HG03025 (cell line): ENCODE data around the gene FBP1.
"Not testable (repeated sequence)": the region's sequence is repeated elsewhere in the genome, so short reads cannot be mapped to it uniquely, and the experiment has no call there.

Experiments used
- ATAC-seq: cut with Tn5 transposase; IDR thresholded peaks from one replicate; pipeline ENCODE4 v1.9.1; 2021; ENCODE audit warnings: mild to moderate bottlenecking, moderate library complexity; ENCODE audit not compliant: unreplicated experiment, low FRiP score

FBP1 gene

DNA sequence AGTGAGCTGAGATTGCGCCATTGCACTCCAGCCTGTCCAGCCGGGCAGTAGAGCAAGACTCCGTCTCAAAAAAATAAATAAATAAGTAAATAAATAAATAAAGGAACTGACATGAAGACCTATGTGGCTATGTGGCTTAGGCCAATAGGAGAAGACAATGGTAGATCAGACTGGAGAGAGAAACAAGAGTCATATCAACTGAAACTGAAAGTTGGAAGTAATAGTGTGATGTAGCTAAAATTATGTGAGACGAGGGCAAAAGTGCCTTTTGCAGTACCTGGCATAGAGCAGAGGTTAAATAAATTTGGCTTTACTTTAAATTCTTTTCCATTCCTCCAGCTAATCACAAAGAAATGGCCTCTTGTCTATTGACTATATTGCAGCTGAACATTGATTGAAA is 53.0 kb downstream of the FBP1 start:
- no peak for ATAC-seq

DNA sequence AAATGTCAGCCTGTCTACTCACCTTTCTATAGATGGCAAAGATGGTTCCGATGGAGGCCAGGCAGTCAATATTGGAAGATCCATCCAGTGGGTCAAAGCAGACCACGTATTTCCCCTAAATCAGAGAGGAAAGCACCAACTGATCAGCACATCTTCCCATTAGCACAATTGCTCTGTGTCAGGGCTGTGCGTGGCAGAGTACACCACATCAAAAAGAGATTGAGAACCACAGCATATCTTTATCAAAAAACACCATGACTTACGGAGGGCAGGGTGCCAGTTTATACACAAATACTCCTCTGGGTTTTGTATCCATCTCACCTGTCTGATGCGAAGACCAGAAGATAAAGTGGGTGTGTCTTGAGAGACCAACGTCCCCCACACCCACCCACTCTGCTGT is 54.8 kb downstream of the FBP1 start:
- no peak for ATAC-seq

DNA sequence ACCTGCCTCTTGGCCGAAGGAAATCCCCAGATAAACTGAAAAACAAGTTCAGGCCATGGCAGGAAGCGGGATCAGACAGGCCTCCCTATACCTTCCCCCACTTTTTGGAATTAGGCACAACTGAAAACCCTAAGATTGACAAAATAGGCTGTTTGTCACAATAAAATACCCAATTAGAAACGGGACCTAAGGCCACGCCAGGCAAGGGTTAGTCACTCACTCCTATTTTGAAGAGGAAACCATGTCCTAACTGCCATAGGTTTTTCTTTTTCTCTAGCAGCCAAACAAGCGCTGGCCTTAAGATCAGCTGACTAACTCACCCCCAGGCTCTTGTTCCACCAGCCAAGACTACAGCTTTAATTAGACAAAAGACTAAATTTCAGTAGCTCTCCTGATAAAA is 57.6 kb downstream of the FBP1 start:
- ATAC-seq = no peak

DNA sequence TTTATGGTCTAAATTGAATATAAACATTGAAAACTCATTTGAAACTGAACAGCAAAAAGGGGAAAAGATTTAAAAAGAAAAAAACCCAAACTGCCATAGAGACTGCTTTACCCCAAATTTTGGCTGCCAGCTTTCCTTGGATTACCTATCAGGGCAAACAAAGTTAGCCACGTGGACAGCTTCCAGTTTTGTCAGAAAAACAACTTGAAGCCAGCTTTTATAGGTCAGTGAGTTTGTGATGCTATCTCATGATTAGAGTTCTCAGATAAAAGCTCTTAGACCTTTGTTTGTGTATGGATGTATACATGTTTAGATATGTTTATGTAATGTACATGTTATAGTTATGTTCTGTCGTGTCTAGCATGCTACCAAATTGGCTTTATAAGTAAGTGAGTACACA is 61.7 kb downstream of the FBP1 start:
- no peak for ATAC-seq

DNA sequence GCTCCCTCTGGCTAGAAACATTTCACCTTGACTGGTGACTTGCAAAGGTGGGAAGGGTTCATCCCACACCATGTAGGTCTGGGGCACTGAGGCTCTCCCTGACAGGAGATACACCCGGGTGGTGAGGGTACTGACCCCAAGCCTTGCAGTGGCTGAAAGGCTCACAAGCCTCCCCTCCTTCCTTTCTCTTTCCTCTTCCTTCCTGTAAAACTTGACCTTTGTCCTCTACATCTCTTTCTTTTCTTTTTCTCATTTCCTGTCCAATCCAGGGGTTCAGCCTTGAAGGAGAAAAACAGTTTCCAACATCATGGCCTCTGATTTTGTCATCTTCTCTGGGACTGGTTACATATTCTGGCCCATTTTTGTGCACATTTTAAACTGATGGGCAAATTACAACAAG is 62.3 kb downstream of the FBP1 start:
- ATAC-seq = no peak

DNA sequence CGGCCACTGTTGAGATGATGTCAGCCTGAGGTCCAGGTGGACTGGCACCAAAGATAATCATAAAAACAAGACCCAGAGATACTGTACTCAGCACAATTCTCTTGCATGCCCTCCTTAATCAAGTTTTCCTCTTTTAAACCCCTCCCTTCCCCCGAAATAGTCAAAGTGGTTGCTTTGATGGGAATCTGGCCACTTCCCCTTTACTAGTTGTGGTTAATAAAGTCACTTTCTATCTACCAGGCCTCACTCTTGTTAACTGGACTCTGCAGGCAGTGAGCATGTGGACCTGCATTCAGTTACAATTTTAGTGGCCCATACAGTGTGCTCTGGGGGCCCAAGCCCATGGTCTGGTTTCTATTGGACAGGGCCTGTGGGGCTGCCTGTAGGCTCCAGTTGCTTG is 63.2 kb downstream of the FBP1 start:
- no peak for ATAC-seq

DNA sequence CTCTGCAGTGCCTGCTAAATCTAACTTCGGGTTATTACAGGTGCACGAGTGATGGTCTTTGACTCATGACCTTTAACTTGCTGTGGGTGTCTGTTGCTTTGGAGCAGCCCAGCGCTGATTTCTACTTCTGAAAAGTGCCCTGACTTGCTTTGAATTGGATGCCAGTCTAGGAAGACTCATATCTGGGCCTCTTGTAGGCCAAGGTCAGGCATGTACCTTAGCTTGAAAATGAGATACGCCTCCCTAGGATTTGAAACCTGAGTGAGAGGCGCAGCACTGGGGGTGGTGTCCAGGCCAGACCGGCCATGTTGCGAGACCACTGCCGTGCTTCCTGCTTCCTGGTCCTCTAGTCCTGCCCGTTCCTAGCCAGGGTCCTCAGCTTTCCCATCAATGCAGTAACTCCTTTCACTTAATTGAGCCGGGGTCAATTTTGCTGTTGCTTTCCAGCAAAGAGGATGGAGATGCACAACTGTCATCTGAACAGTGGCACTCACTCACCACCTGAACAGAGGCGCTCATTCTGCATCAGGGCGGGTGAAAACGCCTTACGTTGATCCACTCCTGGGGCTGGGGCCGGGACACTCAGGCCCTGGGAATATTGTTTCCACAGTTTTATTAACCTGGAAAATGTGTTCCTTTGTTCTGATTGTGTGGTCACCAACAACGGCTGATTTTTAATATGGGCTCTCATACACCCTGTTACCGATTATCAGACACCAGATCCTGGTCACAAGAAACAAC is 70.2 kb downstream of the FBP1 start:
- no peak for ATAC-seq

DNA sequence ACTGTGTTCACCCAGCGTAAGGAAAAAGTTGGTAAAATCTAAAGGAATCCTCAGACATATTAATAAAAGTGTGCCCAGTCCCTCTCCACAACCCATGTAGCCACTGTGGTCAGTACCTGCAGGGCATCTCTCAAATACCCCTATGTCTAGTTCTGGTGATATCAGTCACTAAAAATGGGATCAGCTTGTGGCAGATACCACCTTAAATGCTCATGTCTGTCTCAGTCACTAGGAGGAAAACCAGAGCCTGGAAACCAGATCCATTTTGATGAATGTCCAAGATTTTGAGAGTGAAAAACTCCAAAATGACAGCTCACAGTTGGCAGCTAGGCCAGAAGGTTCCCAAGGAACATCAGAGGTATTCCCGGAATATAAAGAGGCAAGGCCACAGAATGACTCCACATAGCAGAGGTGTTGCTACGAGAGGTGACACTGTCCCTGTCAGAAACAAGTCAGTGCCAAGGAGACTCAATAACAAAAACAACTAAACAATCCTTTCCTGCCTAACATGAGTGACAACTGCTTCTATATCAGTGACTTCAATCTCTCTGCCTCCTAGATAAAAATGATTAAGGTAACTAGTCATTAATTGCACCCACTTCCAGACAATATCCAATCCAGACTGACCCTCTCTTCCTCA is 70.9 kb downstream of the FBP1 start:
- no peak for ATAC-seq

DNA sequence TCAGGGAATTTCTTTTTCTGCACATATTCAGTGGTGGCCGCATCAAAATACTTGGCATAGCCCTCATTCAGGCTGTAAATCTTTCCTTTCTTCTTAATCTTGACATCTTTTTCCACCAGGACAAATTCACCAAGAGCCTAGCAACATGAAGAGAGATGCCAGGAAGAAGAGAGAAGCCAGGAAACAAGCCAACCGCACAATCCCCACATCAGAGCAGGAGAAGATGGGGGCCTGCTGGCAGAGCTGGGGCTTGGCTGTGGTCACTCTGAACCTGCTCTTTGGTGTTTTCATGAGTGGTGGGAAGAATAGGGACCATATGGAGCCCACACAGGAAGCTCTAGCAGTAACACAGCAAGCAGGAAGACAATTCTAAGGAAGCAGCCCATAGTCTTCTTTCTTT is 72.0 kb downstream of the FBP1 start:
- ATAC-seq = no peak

DNA sequence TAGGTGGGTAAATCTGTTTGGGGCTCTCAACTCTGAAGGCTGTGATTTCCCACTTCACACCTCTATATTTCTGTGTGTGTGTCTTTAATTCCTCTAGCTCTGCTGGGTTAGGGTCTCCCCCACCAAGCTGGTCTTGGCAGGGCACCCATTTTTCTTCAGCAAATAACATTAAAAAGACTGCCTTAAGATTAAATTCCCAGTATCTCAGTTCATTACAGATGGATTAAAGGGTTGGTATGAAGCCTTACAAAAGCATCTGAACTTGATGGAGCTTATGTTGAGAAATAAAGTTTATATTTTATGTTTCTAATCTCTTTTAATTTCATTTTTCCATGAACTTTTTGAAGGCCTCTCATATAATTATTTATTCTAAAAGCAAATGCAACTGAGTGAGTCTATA is 72.8 kb downstream of the FBP1 start:
- ATAC-seq = no peak

DNA sequence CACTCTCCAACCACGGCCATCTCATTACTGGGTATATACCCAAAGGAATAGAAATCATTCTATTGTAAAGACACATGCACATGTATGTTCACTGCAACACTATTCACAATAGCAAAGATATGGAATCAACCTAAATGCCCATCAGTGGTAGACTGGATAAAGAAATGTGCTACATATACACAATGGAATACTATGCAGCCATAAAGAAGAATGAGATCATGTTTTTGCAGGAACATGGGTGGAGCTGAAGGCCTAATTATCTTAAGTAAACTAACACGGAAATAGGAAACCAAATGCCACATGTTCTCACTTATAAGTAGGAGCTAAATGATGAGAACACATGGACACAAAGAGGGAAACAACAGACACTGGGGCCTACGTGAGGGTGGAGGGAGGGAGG is 75.0 kb downstream of the FBP1 start:
- not testable (repeated sequence) for ATAC-seq

DNA sequence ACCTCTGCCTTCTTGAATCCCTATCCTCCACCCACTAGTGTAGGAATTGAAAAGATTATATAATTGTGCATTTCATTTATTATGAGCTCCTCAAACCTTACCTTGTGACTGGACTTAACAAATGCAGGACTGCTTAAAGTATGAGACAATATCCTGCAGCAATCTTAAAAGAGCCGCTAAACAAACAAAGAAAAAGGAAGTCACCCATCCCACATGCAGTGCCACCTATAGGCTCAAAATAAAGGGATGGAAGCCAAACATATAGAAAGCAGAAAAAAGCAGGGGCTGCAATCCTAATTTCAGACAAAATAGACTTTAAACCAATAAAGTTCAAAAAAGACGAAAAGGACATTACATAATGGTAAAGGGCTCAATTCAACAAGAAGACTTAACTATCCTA is 75.8 kb downstream of the FBP1 start:
- ATAC-seq = no peak

DNA sequence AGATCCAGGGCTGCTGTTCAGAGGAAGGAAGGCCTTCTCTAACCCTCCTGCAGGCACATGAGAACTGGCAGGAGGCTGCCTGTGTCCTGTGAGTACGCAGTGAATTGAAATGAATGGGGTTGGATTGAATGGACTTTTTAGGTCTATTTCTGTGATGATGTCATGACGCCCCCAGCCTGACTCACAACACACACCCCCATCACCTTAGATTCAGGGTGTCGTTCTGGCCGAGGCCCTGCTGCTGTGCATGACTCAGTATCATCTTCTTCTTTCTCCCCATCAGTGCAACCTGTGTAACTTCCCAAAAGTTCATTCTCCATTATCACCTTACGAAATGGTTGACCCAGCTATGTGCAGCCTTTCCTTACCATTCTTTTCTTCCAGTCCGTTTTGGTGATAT is 79.1 kb downstream of the FBP1 start:
- no peak for ATAC-seq

DNA sequence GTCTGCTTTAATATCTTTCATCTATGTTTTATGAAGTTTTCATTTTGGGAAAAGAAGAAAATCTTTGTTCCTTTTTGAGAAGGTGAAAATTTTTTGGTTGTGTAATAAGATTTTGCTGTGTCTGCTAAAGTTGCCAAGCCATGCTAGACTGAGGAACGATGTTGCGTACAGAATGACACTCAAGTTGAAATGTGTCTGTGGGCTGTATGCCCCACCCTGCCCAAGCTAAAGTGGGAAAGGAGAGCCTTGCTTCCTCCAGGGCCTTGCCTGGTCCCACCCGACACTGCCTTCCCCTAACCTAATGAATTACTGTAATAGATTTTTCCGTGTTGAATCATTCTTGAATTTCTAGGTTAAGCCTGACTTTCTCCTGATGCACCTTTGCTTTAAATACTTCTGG is 81.9 kb downstream of the FBP1 start:
- no peak for ATAC-seq

DNA sequence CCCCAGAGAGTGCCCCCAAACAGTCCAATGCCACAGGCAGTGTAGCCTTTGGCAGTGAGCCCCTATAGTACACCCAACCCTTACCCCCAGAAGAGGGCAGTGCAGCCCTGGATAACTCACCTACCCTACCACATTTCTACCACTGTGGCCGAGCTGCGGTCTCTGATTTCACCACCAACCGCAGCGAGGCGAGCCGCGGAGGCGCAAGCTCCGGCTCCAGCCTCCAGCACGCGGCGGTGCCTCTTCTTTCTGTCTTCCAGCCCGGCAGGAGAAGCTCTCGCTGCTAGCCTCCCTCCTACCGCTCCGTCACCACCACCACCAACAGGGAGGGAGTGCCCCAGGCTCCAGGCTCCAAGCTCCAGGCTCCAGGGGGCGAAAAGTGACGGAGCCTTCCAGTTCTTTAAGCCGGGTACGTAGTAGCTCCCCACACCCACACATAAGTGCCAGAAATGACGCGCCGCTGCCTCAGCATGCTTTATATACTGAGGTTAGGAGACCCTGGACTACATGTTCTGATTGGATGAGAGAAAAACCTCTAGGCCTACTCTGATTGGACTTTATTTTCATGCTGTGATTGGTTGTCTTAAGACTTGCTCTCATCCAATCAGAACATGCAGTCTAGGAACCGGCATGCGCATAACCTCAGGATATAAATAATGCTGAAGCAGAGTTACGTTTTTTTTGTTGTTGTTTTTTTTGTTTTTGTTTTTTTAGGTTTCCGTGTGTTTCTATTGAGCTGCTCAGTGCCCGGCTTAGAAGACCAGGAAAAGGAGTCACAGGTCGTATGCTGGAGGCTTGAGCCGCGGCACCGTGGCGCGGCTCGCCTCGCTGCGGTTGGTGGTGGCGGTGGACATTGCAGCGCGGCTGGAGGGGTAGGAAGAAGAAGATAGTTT is 84.6 kb downstream of the FBP1 start, which contains the start of gene PCAT7:
Gene PCAT7, plus strand, starts transcription at position 645 of the 893 bp plus-strand sequence.
- no peak for ATAC-seq

DNA sequence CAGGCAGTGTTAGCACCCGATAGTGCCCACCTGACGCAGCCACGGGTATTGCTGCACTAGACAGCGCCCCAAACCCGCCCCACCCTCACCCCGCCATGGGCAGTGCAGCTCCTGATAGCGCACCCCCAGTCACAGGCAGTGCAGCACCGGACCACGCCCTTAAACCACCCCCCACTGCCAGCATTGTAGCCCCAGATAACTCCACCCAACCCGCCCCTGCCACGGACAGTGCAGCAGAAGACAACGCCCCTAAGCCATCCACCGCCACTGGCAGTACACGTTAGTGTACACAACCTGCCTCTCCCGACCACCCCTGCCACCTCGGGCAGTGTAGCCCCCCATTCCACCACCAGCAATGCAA is 85.3 kb downstream of the FBP1 start:
- ATAC-seq = no peak
